Upper lobe of left lung (tissue), 4 donors: ENCODE measurements around the gene RASL10B.

Experiments used
- CTCF ChIP-seq, 6 experiments: fragments of 450-650 bp in 4 of 6; fragments of 200-600 bp in 2 of 6; sonication (generic) in 2 of 6; IDR thresholded peaks; one replicate each; pipeline ENCODE4 v1.5.1; 2016 to 2019; ENCODE audit warnings: antibody characterized with exemption in 6 of 6
- EP300 ChIP-seq, 4 donors: sonication (generic); formaldehyde crosslinking; IDR thresholded peaks; one replicate each; pipeline ENCODE4 v1.5.1; 2017; ENCODE audit warnings: antibody characterized with exemption in 4 of 4, control low read depth in 2 of 4
- POLR2A ChIP-seq, 4 donors: fragments of 450-650 bp; IDR thresholded peaks; one replicate each; pipeline ENCODE4 v1.5.1; 2016 to 2017; ENCODE audit warnings: antibody characterized with exemption in 4 of 4, mild to moderate bottlenecking in 2 of 4
- POLR2AphosphoS5 ChIP-seq, 2 donors: sonication (generic); formaldehyde crosslinking; IDR thresholded peaks; one replicate each; pipeline ENCODE4 v1.5.1; 2017; ENCODE audit warnings: antibody characterized with exemption in 2 of 2

- TF ChIP-seq CTCF (IDR thresholded peaks at IDR 0.05) (no peak), EP300 (IDR thresholded peaks at IDR 0.05) (no peak), POLR2A (IDR thresholded peaks at IDR 0.05) (no peak), POLR2AphosphoS5 (IDR thresholded peaks at IDR 0.05) (no peak)
Observed at GRCh38 chr17:35736236-35736635, 4.8 kb downstream of the RASL10B start.
